CD14-positive monocyte (primary cell): ENCODE data around the gene ASH1L. TPM values are rescaled to one million over a fixed set of nuclear protein-coding genes. Genes with fewer than 3 reads are reported as not detected.
"Not testable (repeated sequence)": the region's sequence is repeated elsewhere in the genome, so short reads cannot be mapped to it uniquely, and the experiment has no call there.

Experiments used
- DNase-seq, 3 donors: peaks; one replicate each; pipeline ENCODE4 v3.0.0-alpha.2; 2011 to 2022
- H2AFZ ChIP-seq: 2 replicates; pipeline ENCODE4 v1.6.0; 2012; ENCODE audit warnings: mild to moderate bottlenecking, low read depth, low read length, inconsistent platforms; ENCODE audit not compliant: insufficient read depth, poor library complexity, severe bottlenecking
- H3K27ac ChIP-seq, 2 donors: 1 replicate in 1 of 2; 2 replicates in 1 of 2; pipeline ENCODE4 v1.5.1; 2012 to 2013; ENCODE audit warnings: low read length in 2 of 2, control low read depth in 1 of 2, inconsistent platforms in 1 of 2, low read depth in 1 of 2, mild to moderate bottlenecking in 1 of 2
- H3K27me3 ChIP-seq, 2 donors: one replicate each; pipeline versions ENCODE4 v1.6.0 to v1.6.1; 2011 to 2013; ENCODE audit warnings: low read length in 2 of 2; ENCODE audit not compliant: control insufficient read depth in 2 of 2, insufficient read depth in 2 of 2
- H3K36me3 ChIP-seq, 2 donors: replicated peaks in 1 of 2; 1 replicate in 1 of 2; 2 replicates in 1 of 2; pipeline versions ENCODE4 v1.5.1 to v1.6.1; 2012 to 2013; ENCODE audit warnings: low read length in 2 of 2, control low read depth in 1 of 2, inconsistent platforms in 1 of 2, mild to moderate bottlenecking in 1 of 2; ENCODE audit not compliant: insufficient read depth in 2 of 2, control insufficient read depth in 1 of 2
- H3K4me1 ChIP-seq, 2 donors: 1 replicate in 1 of 2; 2 replicates in 1 of 2; pipeline versions ENCODE4 v1.5.1 to v1.6.1; 2012 to 2013; ENCODE audit warnings: low read length in 2 of 2, control low read depth in 1 of 2, inconsistent platforms in 1 of 2, mild to moderate bottlenecking in 1 of 2, moderate library complexity in 1 of 2; ENCODE audit not compliant: insufficient read depth in 2 of 2, control insufficient read depth in 1 of 2
- H3K4me2 ChIP-seq: replicated peaks from 2 replicates; pipeline ENCODE3; 2012; ENCODE audit warnings: low read length, moderate library complexity, mild to moderate bottlenecking; ENCODE audit not compliant: poor library complexity, severe bottlenecking; ENCODE audit errors: extremely low read depth
- H3K4me3 ChIP-seq, 3 experiments: fragments of 200-600 bp in 1 of 3; sonication (generic) in 1 of 3; replicated peaks in 1 of 3; 1 replicate in 2 of 3; 2 replicates in 1 of 3; pipeline ENCODE4 v1.5.1; 2011 to 2013; ENCODE audit warnings: low read length in 3 of 3, mild to moderate bottlenecking in 3 of 3, control low read depth in 2 of 3, low read depth in 2 of 3, inconsistent platforms in 1 of 3, moderate library complexity in 1 of 3
- H3K79me2 ChIP-seq: 2 replicates; pipeline ENCODE4 v1.6.0; 2012; ENCODE audit warnings: mild to moderate bottlenecking, control low read depth, inconsistent platforms, low read length, moderate library complexity; ENCODE audit not compliant: insufficient read depth
- H3K9ac ChIP-seq: 2 replicates; pipeline ENCODE4 v1.6.0; 2017; ENCODE audit warnings: low read length, mild to moderate bottlenecking; ENCODE audit not compliant: insufficient read depth, poor library complexity, severe bottlenecking
- H3K9me3 ChIP-seq, 2 donors: replicated peaks in 1 of 2; 1 replicate in 1 of 2; 2 replicates in 1 of 2; pipeline versions ENCODE4 v1.5.1 to v1.6.1; 2012 to 2013; ENCODE audit warnings: low read length in 2 of 2, control low read depth in 1 of 2; ENCODE audit not compliant: control insufficient read depth in 1 of 2, insufficient read depth in 1 of 2
- H4K20me1 ChIP-seq: 2 replicates; pipeline ENCODE4 v1.6.0; 2012; ENCODE audit warnings: mild to moderate bottlenecking, low read length, control low read depth, moderate library complexity; ENCODE audit not compliant: insufficient read depth
- H3K27ac Mint-ChIP-seq, 7 donors: one replicate each; pipeline ENCODE4 v1.8.0; 2020; ENCODE audit warnings: mild to moderate bottlenecking in 7 of 7, mixed read lengths in 7 of 7, moderate library complexity in 6 of 7, inconsistent platforms in 2 of 7
- H3K27me3 Mint-ChIP-seq, 3 donors: one replicate each; pipeline ENCODE4 v1.8.0; 2021 to 2022; ENCODE audit warnings: low read depth in 3 of 3, mild to moderate bottlenecking in 3 of 3, mixed read lengths in 3 of 3, moderate library complexity in 3 of 3, inconsistent platforms in 1 of 3
- H3K36me3 Mint-ChIP-seq, 2 donors: one replicate each; pipeline ENCODE4 v1.8.0; 2020; ENCODE audit warnings: mixed read lengths in 2 of 2, inconsistent platforms in 1 of 2, mild to moderate bottlenecking in 1 of 2
- H3K4me1 Mint-ChIP-seq: one replicate; pipeline ENCODE4 v1.8.0; 2020; ENCODE audit warnings: mild to moderate bottlenecking, mixed read lengths
- H3K4me3 Mint-ChIP-seq, 2 donors: one replicate each; pipeline ENCODE4 v1.8.0; 2020; ENCODE audit warnings: mild to moderate bottlenecking in 2 of 2, mixed read lengths in 2 of 2, moderate library complexity in 1 of 2
- H3K9me3 Mint-ChIP-seq, 7 donors: one replicate each; pipeline ENCODE4 v1.8.0; 2020 to 2022; ENCODE audit warnings: mixed read lengths in 7 of 7, mild to moderate bottlenecking in 6 of 7, moderate library complexity in 6 of 7, inconsistent platforms in 2 of 7
- WGBS: methylation state at CpG from one replicate; pipeline ENCODE4 v1.1.5; 2013; ENCODE audit warnings: missing lambda C conversion rate; ENCODE audit not compliant: insufficient coverage; 5-methylcytosine and 5-hydroxymethylcytosine counted together
- intact Hi-C, 2 donors: fragments of 100-400 bp; cut with micrococcal nuclease; formaldehyde crosslinking; loops; one replicate each; pipeline versions ENCODE4 v1.15.0 to v1.15.1; 2023
- polyA plus RNA-seq, 3 donors: library from polyadenylated mRNA; depleted of rRNA in 1 of 3; unstranded in 2 of 3; stranded (reverse) in 1 of 3; fragments of 300-500 nt in 2 of 3; fragments of >200 nt in 1 of 3; fragmentation: Illumina TruSeq in 2 of 3; gene quantifications; 1 replicate in 2 of 3; 2 replicates in 1 of 3; pipeline ENCODE4 v1.2.3, GENCODE V29; 2012 to 2021
- TF ChIP-seq, protein P1 (sequence below): fragments of 200-600 bp; IDR thresholded peaks from one replicate; pipeline ENCODE4 v1.8.0; 2022; ENCODE audit warnings: antibody characterized with exemption, mild to moderate bottlenecking

The ASH1L gene
- polyA plus RNA-seq, 3 donors, result 2.7 to 21.5 (median 5.6) TPM

DNA sequence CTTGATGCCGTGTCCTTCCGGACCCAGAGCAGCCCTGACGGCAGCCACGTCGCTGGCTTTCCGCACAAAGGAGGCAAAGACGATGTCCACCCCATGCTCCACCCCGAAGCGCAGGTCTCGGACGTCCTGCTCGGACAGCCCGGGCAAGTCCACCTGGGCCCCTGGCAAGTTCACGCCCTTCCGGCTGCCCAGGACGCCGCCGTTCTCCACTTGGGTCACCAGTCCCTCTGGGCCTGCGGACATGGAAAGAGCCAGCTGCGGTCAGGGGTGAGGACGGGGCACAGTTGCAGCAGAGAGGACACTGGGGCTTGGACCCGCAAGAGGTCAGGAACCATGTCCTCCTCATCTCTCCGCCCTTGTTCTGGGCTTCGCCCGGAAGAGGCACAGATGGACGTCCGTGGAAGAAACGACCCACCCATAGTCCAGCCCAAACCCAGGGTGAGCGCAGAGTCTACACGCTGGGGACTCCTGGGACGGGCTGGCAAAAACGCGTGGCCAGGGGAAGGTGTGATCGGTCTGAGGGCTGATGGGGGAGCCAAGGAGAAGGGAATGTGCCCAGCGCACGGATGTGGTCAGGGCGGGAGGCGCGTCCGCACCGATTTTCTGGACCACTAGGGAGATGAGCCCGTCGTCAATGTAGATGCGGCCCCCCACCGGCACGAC is 268.0 kb downstream of the ASH1L start:
- 28% methylated on average over 39 of the region's 46 CpGs for WGBS
- Histone ChIP-seq H3K27me3 (peaks cover 17 to 44% of the 10 kb centered on the region in 2 donors), H3K9me3 (no peaks in the 10 kb centered on the region), H4K20me1 (no peaks in the 10 kb centered on the region), H3K27ac (no peak overlapping the region), H3K4me2 (no peak overlapping the region), H3K4me1 (peaks cover 6 to 9% of the 10 kb centered on the region in 2 donors), H3K9ac (no peak overlapping the region), H3K79me2 (no peaks in the 10 kb centered on the region), H3K36me3 (no peaks in the 10 kb centered on the region), H3K4me3 (no peak overlapping the region), H2AFZ (peak overlapping the region; percentile 35)
- H3K4me1 Mint-ChIP-seq, result peaks cover 10% of the 10 kb centered on the region
- H3K4me3 Mint-ChIP-seq, result peak overlapping the region; percentile 49 to 73
- H3K36me3 Mint-ChIP-seq, result peaks cover 0 to 5% of the 10 kb centered on the region in 2 donors
- intact Hi-C loops, result no loop called here
- TF ChIP-seq, protein P1, sequence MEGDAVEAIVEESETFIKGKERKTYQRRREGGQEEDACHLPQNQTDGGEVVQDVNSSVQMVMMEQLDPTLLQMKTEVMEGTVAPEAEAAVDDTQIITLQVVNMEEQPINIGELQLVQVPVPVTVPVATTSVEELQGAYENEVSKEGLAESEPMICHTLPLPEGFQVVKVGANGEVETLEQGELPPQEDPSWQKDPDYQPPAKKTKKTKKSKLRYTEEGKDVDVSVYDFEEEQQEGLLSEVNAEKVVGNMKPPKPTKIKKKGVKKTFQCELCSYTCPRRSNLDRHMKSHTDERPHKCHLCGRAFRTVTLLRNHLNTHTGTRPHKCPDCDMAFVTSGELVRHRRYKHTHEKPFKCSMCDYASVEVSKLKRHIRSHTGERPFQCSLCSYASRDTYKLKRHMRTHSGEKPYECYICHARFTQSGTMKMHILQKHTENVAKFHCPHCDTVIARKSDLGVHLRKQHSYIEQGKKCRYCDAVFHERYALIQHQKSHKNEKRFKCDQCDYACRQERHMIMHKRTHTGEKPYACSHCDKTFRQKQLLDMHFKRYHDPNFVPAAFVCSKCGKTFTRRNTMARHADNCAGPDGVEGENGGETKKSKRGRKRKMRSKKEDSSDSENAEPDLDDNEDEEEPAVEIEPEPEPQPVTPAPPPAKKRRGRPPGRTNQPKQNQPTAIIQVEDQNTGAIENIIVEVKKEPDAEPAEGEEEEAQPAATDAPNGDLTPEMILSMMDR, result no peak
- peaks cover 0 to 5% (median 3%) of the 10 kb centered on the region in 7 donors for H3K9me3 Mint-ChIP-seq
- peak overlapping the region in 1 of 7 donors; percentile 44 for H3K27ac Mint-ChIP-seq
- DNase-seq, result no peak
- H3K27me3 Mint-ChIP-seq, result peaks cover 43 to 68% (median 56%) of the 10 kb centered on the region in 3 donors

DNA sequence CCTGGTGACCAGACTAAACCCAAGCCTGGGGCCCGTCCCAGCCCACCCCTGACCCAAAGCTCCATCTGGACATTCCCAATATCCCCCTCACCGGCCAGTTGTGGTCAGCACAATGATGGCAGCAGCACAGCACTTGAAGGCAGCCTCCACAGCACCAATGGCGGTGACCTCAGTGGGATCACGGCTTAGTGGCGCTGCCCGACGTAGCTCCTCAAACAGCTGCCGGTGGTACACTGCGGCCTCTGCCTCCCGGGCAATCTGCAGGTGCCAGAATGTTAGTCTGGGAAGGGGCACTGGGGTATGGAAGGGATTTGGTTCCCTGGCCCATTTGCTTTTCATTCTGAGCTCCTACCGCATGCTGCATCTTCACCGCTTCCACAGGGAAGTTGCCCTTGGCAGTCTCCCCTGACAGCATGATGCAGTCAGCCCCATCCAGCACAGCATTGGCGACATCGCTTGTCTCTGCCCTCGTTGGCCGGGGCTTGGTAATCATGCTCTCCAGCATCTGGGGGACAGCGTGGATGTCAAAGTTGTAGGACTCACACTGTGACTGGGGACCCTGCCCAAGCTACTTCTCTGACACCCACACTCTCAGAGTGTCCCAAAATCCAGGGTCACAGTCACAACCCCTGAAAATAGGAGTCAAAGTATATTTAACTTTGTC is 269.4 kb downstream of the ASH1L start:
- 92% methylated on average over 17 of the region's 17 CpGs for WGBS

DNA sequence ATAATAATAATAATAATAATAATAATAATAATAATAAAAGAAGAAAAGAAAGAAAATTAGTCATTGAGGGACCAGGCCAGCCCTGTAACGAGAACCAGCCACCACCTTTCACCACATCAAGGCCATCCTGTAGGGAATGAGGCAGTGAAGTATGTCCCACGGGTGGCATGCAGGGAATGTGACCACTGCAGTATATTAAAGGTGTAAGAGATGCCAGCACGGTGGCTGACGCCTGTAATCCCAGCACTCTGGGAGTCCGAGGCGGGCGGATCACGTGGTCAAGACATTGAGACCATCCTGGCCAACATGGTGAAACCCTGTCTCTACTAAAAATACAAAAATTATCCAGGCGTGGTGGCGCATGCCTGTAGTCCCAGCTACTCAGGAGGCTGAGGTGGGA is 271.6 kb downstream of the ASH1L start:
- intact Hi-C loops, H3K27ac ChIP-seq, H3K79me2 ChIP-seq, H4K20me1 ChIP-seq, H3K4me3 ChIP-seq, H2AFZ ChIP-seq, DNase-seq, H3K36me3 Mint-ChIP-seq, H3K9me3 ChIP-seq, H3K9ac ChIP-seq, H3K36me3 ChIP-seq, H3K4me2 ChIP-seq, H3K4me1 ChIP-seq, H3K27ac Mint-ChIP-seq, H3K9me3 Mint-ChIP-seq: not testable (repeated sequence)
- peaks cover 10% of the 10 kb centered on the region for H3K4me1 Mint-ChIP-seq
- peaks cover 13 to 35% of the 10 kb centered on the region in 2 donors for H3K27me3 ChIP-seq
- H3K27me3 Mint-ChIP-seq, result peaks cover 33 to 47% (median 42%) of the 10 kb centered on the region in 3 donors
- peak overlapping the region in 1 of 2 donors; percentile 51 for H3K4me3 Mint-ChIP-seq
- 85% methylated on average over 2 of the region's 10 CpGs for WGBS

More for the DNA sequence above, 269.4 kb downstream of the ASH1L start:
- Histone ChIP-seq H4K20me1 (no peaks in the 10 kb centered on the region), H3K4me1 (peaks cover 6 to 9% of the 10 kb centered on the region in 2 donors), H3K36me3 (no peaks in the 10 kb centered on the region), H3K27me3 (peaks cover 17 to 44% of the 10 kb centered on the region in 2 donors), H3K9me3 (no peaks in the 10 kb centered on the region), H3K4me3 (no peak overlapping the region), H3K4me2 (no peak overlapping the region), H3K79me2 (no peaks in the 10 kb centered on the region), H3K27ac (no peak overlapping the region), H3K9ac (no peak overlapping the region), H2AFZ (no peak overlapping the region)
- Mint-ChIP-seq H3K27ac (no peak overlapping the region), H3K36me3 (peaks cover 0 to 5% of the 10 kb centered on the region in 2 donors), H3K4me3 (peak overlapping the region in 1 of 2 donors; percentile 36), H3K4me1 (peaks cover 10% of the 10 kb centered on the region), H3K27me3 (peaks cover 46 to 66% (median 57%) of the 10 kb centered on the region in 3 donors), H3K9me3 (peaks cover 0 to 5% (median 2%) of the 10 kb centered on the region in 7 donors)
- TF ChIP-seq, protein P1, result no peak
- no peak for DNase-seq
- intact Hi-C loops, result no loop called here
